Colonic mucosa (tissue), 4 donors: ENCODE measurements around the gene STT3B. TPM values are rescaled to one million over a fixed set of nuclear protein-coding genes. Genes with fewer than 3 reads are reported as not detected.

Source experiments
- DNase-seq: peaks from one replicate; pipeline ENCODE4 v3.0.0-alpha.2; 2020
- H3K27ac ChIP-seq: fragments of 200-600 bp; one replicate; pipeline ENCODE4 v1.8.0; 2021
- H3K27me3 ChIP-seq: fragments of 200-600 bp; one replicate; pipeline ENCODE4 v1.8.0; 2021
- H3K36me3 ChIP-seq: fragments of 200-600 bp; one replicate; pipeline ENCODE4 v1.8.0; 2021
- H3K4me1 ChIP-seq: fragments of 200-600 bp; one replicate; pipeline ENCODE4 v1.8.0; 2021; ENCODE audit warnings: mild to moderate bottlenecking
- H3K4me3 ChIP-seq: fragments of 200-600 bp; one replicate; pipeline ENCODE4 v1.8.0; 2021
- H3K9ac ChIP-seq, 2 donors: one replicate each; pipeline ENCODE4 v1.7.0; 2013; ENCODE audit warnings: control low read depth in 2 of 2, low read depth in 2 of 2, low read length in 2 of 2
- H3K9me3 ChIP-seq: fragments of 200-600 bp; one replicate; pipeline ENCODE4 v1.8.0; 2021
- intact Hi-C: fragments of 100-400 bp; cut with DNase I; formaldehyde crosslinking; loops from one replicate; pipeline ENCODE4 v1.14.1; 2022
- total RNA-seq, 2 donors: library from RNA; stranded (reverse); fragmentation: NEBNext Ultra II Directional in 1 of 2; extraction: Animal tissue kit (Norgen Biotek cat#: 25700) in 1 of 2; gene quantifications; one replicate each; pipeline ENCODE4 v1.2.1, GENCODE V29; 2021
- TF ChIP-seq, protein P1 (sequence below): fragments of 200-600 bp; IDR thresholded peaks from one replicate; pipeline ENCODE4 v1.8.0; 2022; ENCODE audit warnings: antibody characterized with exemption, mild to moderate bottlenecking
- donor health status: healthy.
- donor health status: DM: no; HTN: no; CAD: no.
- donor health status: DM: no; HTN: no; CAD: no.

STT3B gene
- total RNA-seq, 2 donors from 2014 or later = 118 to 143 TPM

DNA sequence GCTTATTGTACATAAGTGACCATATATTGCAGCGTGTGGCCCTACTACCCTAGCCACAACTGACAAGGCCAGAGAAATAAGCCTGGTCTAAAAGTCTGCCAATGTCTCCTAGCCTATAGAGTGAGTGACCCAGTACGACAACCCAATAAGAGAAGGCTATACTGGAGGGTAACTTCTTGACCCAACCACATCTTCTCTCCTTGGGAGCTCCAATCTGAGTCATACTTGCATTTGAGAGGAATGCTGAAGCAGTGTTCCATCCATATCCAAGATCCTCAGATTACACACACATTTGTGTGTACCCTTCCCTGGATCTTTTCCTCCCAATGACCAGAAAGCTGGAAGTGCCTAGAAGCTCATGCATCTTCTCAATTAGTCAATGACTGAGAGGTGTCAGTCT lies 11.3 kb upstream of the STT3B start:
- DNase-seq = no peak
- Histone ChIP-seq H3K27me3 (no peaks in the 10 kb centered on the region), H3K36me3 (no peaks in the 10 kb centered on the region), H3K9me3 (no peaks in the 10 kb centered on the region), H3K4me3 (no peak overlapping the region), H3K27ac (no peak overlapping the region), H3K9ac (no peak overlapping the region), H3K4me1 (no peaks in the 10 kb centered on the region)
- TF ChIP-seq, protein P1, sequence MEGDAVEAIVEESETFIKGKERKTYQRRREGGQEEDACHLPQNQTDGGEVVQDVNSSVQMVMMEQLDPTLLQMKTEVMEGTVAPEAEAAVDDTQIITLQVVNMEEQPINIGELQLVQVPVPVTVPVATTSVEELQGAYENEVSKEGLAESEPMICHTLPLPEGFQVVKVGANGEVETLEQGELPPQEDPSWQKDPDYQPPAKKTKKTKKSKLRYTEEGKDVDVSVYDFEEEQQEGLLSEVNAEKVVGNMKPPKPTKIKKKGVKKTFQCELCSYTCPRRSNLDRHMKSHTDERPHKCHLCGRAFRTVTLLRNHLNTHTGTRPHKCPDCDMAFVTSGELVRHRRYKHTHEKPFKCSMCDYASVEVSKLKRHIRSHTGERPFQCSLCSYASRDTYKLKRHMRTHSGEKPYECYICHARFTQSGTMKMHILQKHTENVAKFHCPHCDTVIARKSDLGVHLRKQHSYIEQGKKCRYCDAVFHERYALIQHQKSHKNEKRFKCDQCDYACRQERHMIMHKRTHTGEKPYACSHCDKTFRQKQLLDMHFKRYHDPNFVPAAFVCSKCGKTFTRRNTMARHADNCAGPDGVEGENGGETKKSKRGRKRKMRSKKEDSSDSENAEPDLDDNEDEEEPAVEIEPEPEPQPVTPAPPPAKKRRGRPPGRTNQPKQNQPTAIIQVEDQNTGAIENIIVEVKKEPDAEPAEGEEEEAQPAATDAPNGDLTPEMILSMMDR = no peak
- intact Hi-C loops = no loop called here

DNA sequence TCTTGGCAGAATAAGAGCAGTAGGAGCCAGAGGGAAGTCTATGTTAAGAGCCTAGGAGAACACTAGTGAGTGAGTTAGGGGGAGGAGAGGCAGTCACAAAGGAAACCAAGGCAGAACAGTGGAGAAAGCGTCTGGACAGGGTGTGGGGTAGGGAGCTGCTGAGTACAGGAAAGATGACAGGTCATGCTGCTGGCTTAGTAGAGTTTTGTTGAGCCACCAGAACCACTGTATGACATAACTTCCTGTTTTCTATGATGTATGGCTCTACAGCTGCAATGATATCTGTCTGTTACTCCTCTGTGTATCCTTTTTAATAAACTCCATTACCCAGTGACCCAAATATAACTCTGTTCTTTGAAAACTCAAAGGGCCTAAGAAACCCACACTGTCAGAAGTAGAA lies 10.6 kb upstream of the STT3B start:
- no peaks in the 10 kb centered on the region for H3K36me3 ChIP-seq
- TF ChIP-seq, protein P1 = no peak
- no peak overlapping the region for H3K27ac ChIP-seq
- no peaks in the 10 kb centered on the region for H3K4me1 ChIP-seq
- DNase-seq = no peak
- no peaks in the 10 kb centered on the region for H3K9me3 ChIP-seq
- intact Hi-C loops = no loop called here
- H3K9ac ChIP-seq = no peak overlapping the region
- H3K27me3 ChIP-seq = no peaks in the 10 kb centered on the region
- no peak overlapping the region for H3K4me3 ChIP-seq

DNA sequence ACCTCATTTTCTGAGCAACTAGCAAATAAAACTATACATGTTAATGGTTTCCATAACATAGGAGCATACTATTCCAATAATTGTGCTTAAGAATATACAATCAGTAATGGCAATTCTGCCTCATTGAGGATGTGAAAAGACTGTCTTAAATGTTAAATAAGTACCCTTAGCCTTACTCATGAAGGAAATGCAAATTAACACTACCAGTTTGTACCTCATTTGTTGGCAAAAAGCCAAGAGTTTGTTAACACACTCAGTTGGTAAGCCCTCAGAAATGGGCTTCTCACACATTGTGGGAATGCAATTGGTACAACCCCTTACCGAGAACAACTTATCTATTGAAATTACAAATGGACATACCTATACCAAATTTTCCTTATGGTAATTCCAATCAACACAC lies 9.2 kb upstream of the STT3B start:
- TF ChIP-seq, protein P1 = no peak
- Histone ChIP-seq H3K4me1 (no peaks in the 10 kb centered on the region), H3K4me3 (no peak overlapping the region), H3K9me3 (no peaks in the 10 kb centered on the region), H3K27ac (no peak overlapping the region), H3K9ac (no peak overlapping the region), H3K27me3 (no peaks in the 10 kb centered on the region), H3K36me3 (no peaks in the 10 kb centered on the region)
- DNase-seq = no peak
- intact Hi-C loops = no loop called here

DNA sequence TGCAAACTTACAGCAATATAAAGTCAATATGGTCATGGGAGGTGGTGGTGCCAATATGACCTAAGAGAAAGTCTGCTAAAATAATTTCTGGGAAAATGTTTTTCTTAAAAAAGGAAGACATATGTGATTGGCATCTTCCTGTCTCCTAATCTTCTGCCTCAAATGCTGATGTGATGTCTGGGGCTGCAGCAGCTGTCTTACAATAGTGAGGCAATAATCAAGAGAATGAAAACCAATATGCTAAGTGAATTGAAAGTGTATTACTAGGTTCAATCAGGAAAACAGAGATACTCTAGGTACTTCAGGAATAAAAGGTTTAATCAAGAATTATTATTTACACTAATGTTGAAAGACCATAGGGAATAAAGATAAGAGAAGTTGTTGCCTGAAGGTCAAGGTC lies 7.2 kb upstream of the STT3B start:
- TF ChIP-seq, protein P1 = no peak
- no peak overlapping the region for H3K9ac ChIP-seq
- H3K36me3 ChIP-seq = no peaks in the 10 kb centered on the region
- H3K9me3 ChIP-seq = no peaks in the 10 kb centered on the region
- no peaks in the 10 kb centered on the region for H3K27me3 ChIP-seq
- intact Hi-C loops = no loop called here
- DNase-seq = no peak
- H3K27ac ChIP-seq = no peak overlapping the region
- no peak overlapping the region for H3K4me3 ChIP-seq
- no peaks in the 10 kb centered on the region for H3K4me1 ChIP-seq

DNA sequence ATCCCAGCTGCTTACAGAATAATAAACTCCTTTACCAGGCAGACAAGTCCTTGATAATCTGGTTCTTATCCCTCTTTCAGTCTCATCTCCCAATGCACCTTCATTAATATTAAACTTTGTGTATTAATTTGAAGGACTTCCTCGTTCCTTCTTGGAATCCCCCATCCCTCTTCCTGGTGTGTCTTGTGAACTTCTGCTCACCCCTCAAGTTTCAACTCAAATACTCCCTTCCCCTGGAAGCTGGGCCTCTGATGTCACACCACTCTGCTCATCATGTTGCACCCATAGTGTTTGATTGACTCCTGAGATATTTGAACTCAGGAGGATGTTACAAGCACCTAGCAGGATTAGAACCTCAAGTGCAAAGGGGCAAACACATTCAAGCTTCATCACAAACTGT lies 3.3 kb upstream of the STT3B start:
- DNase-seq = no peak
- Histone ChIP-seq H3K27me3 (no peaks in the 10 kb centered on the region), H3K36me3 (no peaks in the 10 kb centered on the region), H3K27ac (no peak overlapping the region), H3K9ac (no peak overlapping the region), H3K4me1 (no peaks in the 10 kb centered on the region), H3K9me3 (no peaks in the 10 kb centered on the region), H3K4me3 (no peak overlapping the region)
- TF ChIP-seq, protein P1 = no peak
- intact Hi-C loops = no loop called here
